ENCODE results near the gene ATP1A3. TPM values are rescaled to one million over a fixed set of nuclear protein-coding genes. Genes with fewer than 3 reads are reported as not detected.
"Not testable (repeated sequence)": the region's sequence is repeated elsewhere in the genome, so short reads cannot be mapped to it uniquely, and the experiment has no call there.

The ATP1A3 gene
- total RNA-seq, 1 experiment from 2014 or later, result not detected

DNA sequence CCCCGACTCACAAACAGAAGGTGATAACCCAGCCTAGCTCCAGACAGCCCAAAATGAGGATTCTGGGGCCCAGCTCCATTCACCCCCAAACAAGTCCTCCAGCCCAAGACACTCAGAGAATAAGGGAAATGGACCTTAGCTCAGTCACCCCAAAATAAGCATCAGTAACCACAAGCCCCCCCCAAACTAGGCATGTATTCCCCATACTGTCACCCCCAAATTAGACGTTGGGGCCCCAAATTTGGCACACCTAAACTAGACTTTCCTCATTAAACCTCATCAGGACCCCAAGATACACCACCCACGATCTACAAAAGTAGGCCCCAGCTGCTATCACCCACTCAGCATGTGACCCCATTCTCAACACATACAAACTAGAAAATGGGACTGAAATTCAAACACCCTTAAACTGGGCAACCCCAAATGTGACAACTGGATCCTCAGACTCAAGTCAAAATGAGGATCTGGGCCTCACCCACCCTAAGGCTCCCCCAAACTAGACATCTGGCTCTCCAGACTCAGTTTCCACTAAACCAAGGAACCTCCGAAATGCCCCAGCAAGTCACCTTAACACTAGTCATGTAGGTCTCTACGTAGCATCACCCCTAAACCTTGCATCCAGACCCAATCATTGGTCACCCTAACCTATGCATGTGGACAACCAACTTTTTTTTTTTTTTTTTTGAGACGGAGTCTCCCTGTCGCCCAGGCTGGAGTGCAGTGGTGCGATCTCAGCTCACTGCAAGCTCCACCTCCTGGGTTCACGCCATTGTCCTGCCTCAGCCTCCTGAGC lies 52.4 kb downstream of the ATP1A3 start:
- DNase-seq, result no peak
- no peak overlapping the region for H3K4me3 ChIP-seq
- H3K27me3 ChIP-seq, result peaks cover 6% of the 10 kb centered on the region; the same call in 1 of the 2 replicates
- no peaks in the 10 kb centered on the region for H3K9me3 ChIP-seq
- no peaks in the 10 kb centered on the region for H3K36me3 ChIP-seq

DNA sequence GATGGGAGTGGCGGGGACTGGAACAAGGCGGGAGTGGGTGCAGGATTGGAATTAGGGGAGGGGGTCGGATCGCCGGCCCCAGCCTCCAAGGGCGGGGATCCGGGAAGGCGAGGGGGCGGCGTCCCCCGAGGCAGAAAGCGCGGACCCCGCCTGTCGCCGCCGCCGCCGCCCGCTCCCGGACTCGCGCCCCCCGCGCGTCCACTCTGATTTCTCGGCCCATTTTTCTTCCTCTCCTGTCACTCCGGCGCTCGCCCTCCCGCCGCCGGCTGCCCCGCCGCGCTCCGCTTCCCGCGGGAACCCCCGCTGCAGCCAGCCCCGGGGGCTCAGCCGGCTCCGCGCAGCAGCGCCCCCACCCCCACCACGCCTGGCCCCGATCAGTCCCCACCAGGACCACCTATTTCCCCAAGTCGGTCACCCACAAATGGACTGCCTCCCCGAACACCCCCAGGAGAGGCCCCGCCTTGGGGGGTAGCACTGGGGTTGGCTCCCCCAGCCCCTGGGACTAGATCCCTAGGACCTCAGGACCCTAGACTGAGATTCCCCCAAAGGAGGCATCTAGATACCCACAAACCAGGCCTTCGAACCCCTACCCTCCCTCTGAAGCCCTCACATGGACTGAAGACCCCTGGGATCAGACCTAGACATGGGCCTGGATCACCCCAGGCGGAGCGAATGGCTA lies 53.2 kb downstream of the ATP1A3 start:
- Histone ChIP-seq H3K4me3 (no peak overlapping the region), H3K9me3 (no peaks in the 10 kb centered on the region), H3K36me3 (no peaks in the 10 kb centered on the region), H3K27me3 (peaks cover 13% of the 10 kb centered on the region)
- no peak for DNase-seq

DNA sequence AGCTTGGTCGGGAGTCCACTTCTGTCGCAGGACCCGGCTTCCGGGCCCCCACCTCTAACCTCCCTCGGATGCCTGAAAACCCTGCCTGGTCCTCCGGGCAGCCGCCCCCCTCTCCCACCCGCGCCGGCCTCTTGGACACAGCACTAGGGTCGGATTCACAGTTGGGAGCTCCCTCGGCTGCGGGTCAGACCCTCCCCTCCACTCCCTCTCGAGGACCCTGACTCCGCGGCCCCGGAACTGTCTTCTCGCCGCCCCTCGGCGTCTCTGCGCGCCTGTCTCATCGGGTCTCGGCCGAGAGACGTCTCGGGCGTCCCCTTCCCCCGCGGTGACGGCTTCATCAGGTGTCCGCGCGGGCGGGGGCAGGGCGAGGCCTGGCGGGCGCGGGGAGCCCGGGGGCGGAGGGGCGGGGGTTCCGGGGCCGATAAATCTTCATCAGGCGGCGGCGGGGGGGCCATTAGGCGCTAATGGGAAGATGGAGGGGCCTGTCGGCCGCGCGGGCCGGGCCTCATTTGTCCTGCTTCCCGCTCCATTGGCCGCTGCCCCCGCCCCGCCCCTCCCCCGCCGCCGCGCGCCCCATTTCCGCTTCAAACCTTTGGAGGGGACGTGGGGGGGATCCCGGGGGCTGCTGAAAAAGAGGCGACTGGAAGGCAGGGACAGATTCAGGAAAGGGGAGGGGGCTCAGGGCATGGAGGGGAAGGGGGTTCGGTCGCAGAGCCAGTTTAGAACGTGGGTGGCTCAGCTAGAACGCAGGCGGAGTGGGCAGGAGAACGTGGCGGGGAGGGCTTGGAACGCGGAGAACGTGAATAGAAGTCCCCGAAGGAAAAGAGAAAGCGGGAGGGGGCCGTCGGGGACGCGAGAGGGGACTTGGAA lies 53.9 kb downstream of the ATP1A3 start:
- H3K27me3 ChIP-seq, result peaks cover 18% of the 10 kb centered on the region
- no peak for DNase-seq

DNA sequence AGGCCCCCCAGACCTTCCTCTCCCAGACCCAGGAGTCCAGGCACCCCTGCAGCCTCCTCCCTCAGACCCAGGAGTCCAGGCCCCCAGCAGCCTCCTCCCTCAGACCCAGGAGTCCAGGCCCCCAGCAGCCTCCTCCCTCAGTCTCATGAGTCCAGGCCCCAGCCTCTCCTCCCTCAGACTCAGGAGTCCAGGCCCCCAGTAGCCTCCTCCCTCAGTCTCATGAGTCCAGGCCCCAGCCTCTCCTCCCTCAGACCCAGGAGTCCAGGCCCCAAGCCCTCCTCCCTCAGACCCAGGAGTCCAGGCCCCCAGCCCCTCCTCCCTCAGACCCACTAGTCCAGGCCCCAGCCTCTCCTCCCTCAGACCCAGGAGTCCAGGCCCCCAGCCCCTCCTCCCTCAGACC lies 54.8 kb downstream of the ATP1A3 start:
- H3K4me3 ChIP-seq, H3K9me3 ChIP-seq, H3K36me3 ChIP-seq, DNase-seq: not testable (repeated sequence)
- peaks cover 24% of the 10 kb centered on the region for H3K27me3 ChIP-seq

More for the DNA sequence above, 53.9 kb downstream of the ATP1A3 start:
- no peak overlapping the region for H3K4me3 ChIP-seq
- H3K36me3 ChIP-seq, result no peaks in the 10 kb centered on the region
- H3K9me3 ChIP-seq, result no peaks in the 10 kb centered on the region

DNA sequence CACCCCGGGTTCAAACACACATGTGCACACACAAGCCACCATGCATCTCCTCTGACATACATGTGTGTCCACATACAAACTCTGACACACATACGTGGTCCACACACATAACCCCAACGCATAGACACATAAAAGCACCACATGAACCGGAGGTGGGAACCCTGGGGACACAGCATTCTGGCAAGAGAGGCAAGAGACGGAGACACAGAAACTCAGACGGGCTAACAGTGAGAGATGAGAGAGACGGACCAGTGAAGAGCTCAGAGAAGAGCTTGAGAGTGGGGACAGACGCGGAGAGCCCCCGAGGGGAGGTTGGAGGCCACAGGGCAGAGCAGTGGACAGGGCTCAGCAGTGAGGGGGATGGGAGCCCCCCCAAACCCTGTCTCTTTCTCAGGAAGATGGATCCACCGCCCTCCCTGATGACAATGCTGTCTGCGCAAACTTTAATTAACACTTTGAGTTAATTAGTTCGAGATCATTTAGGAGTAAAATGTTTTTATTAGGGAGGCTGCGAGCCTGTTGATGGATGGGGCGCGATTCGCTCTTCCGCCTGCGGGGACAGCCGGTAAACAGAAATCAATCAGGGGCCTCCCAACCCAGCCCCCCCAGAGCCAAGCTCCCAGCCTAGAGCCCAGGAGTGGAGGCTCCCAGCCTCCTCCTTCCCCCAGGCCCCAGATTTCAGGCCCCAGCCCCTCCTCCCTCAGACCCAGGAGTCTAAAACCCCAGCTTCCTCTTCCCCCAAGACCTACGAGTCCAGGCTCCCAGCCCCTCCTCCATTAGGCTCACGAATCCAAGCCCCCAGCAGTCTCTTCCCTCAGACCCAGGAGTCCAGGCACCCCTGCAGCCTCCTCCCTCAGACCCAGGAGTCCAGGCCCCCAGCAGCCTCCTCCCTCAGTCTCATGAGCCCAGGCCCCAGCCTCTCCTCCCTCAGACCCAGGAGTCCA lies 56.2 kb downstream of the ATP1A3 start:
- Histone ChIP-seq H3K4me3 (no peak overlapping the region), H3K36me3 (no peaks in the 10 kb centered on the region), H3K9me3 (no peaks in the 10 kb centered on the region), H3K27me3 (peaks cover 37% of the 10 kb centered on the region)
- DNase-seq, result no peak

DNA sequence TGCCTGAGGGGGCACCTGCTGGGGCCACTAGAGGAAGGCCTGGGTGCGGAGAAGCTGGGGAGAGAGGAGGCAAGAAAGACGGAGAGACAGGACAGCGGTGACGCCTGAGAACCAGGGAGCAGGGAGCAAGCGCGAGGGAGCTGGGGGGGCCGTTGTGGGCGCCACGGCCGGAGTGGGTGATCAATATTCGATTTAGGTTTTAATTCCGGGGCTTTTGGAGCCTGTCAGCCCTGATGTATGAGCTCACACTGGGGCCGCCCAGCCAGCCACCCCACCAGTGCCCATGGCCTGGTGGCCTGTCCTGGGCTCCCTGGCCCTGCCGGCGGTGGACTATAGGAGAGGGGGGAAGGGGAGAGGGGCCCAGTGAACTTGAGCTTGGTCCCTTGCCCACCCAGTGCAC lies 57.1 kb downstream of the ATP1A3 start:
- H3K4me3 ChIP-seq, result no peak overlapping the region
- H3K9me3 ChIP-seq, result no peaks in the 10 kb centered on the region
- no peaks in the 10 kb centered on the region for H3K36me3 ChIP-seq
- DNase-seq, result no peak
- peaks cover 39% of the 10 kb centered on the region for H3K27me3 ChIP-seq

DNA sequence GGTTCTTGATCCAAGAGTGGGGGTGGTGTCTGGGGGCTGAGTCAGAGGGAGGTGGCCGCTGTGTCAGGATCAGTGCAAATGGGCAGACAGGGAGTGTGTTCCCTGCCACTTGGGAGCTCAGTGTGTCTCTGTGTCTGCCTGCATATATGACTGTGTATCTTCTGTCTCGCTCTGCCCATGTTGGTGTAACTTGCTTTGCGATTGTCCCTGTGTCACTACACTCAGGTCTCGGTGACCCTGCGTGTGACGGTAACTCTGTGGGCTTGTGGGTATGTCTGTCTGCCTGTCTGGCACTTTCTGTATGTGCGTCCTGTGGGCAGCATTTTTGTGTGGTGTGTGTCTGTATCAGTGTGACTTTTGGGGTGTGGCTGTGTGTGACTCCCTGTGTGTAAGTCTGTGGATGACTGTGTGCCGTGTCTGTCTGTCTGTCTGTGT lies 57.6 kb downstream of the ATP1A3 start:
- Histone ChIP-seq H3K9me3 (no peaks in the 10 kb centered on the region), H3K36me3 (no peaks in the 10 kb centered on the region), H3K27me3 (peaks cover 42% of the 10 kb centered on the region), H3K4me3 (no peak overlapping the region)
- no peak for DNase-seq

DNA sequence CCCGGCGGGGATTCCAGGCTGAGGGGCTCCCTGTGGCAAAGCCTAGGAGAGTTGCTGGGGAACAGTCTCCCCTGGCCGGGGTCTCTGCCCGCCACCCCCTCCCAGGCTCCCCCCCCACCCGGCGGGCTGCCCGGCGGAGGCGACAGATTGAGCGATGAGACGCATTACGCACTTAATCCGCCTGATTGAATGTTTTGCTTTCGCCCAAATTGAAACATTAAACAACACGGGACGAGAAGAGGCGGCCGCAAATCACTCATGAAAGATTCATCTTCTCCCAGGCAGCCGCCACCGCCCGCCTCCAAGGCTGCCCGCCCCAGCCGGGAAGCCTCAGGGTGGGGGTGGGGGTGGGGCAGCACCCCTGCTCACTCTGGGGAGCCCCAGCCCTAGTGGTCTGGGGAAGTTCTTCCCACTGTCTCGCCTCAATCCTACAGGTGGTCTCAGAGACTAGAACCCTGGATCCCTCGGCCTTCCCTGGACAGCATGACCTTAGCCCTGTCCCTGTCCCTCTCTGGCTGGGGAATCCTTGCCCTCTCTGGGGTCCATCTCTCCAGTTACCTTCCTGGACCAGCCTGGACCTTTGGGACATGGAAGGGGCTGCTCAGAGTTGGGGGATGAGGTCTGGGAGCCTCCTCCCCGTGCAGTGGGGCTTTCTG lies 58.1 kb downstream of the ATP1A3 start:
- Histone ChIP-seq H3K36me3 (no peaks in the 10 kb centered on the region), H3K9me3 (no peaks in the 10 kb centered on the region), H3K4me3 (no peak overlapping the region), H3K27me3 (peaks cover 47% of the 10 kb centered on the region)
- no peak for DNase-seq

DNA sequence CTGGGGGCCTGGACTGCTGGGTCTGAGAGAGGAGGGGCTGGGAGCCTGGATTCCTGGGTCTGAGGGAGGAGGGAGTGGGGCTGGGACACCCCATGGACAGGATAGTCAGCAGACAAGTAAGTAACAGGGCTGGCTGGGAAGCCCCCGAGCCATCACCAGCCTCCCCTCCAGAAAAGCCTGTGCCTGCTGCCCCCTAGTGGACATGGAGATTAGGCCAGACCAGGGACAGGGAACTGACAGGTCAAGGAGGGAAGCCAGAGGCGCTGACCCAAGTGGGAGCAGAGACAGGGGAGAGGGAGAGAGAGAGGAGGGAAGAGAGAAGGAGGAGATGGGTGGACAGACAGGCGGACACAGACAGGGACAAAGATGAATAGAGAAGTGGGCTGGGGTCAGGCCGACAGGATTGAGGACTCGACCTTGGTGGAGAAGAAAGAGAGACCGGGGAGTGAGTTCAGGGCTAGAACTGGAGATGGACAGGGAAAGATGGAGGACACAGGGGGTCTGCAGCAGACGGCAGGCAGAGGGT lies 59.1 kb downstream of the ATP1A3 start:
- Histone ChIP-seq H3K36me3 (no peaks in the 10 kb centered on the region), H3K27me3 (peaks cover 55% of the 10 kb centered on the region), H3K9me3 (no peaks in the 10 kb centered on the region), H3K4me3 (no peak overlapping the region)
- DNase-seq, result peak; percentile 64

DNA sequence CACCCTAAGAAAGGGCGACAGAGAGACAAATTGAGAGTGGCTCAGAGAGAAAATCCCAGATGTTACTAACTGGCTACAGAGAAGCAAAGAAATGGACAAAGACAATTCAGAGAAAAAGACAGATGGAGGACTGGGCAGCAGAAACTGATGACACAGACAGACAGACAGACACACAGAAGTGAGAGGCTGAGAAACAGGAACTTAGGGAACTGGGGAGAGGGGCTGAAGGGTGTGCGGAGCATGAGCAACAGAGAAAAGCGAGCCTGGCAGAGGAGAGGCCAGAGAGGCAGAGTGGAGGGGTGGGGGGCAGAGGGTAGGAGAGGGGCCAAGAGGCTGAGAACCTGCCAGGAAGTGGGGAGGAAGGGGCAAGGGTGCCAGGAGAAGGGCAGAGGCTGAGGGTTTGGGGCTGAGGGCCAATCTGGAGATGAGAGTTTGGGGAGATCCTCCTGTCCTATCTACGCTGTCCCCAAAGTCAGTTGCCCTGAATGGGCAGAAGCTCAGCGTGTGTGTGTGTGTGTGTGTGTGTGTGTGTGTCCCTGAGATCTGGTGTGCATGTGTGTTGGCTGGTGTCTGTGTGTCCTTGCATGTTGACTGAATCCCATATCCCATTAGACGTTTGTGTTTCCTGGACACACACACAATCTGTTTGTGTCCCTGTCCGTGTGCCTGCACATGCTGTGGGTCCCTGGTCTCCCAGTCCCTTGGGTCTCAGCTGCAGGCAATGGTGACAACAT lies 60.2 kb downstream of the ATP1A3 start:
- DNase-seq, result no peak
- Histone ChIP-seq H3K27me3 (peaks cover 65% of the 10 kb centered on the region), H3K9me3 (no peaks in the 10 kb centered on the region), H3K4me3 (no peak overlapping the region), H3K36me3 (no peaks in the 10 kb centered on the region)

DNA sequence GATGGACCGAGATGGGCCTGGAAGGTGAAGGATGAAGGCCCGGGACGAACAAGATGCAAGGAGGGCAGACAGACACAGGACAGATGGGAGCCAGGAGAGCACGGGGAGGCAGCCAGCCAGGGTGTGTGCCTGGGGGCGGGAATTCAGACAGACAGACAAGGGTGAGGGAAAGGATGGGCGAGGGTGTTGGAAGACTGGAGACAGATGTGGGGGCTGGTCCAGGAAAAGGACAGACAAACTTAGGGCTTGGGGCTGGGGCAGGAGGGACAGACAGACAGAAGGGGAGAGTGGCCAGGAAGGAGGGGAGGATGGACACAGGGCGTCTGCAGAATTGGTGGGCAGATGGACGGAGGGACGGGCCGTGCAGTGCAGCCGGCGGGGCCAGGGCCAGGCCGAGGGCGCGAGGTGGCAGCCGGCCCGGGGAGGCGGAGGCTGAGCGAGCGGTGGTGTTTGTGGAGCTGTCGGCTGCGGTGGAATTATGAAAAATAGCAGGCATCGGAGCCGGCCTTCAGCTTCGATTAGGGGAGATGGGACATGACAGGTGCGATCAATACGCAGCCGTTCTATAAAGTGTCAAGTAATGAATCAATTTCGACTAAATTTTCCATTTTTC lies 61.2 kb downstream of the ATP1A3 start:
- no peak for DNase-seq
- H3K27me3 ChIP-seq, result peaks cover 68% of the 10 kb centered on the region
- H3K4me3 ChIP-seq, result no peak overlapping the region
- H3K9me3 ChIP-seq, result no peaks in the 10 kb centered on the region
- no peaks in the 10 kb centered on the region for H3K36me3 ChIP-seq

DNA sequence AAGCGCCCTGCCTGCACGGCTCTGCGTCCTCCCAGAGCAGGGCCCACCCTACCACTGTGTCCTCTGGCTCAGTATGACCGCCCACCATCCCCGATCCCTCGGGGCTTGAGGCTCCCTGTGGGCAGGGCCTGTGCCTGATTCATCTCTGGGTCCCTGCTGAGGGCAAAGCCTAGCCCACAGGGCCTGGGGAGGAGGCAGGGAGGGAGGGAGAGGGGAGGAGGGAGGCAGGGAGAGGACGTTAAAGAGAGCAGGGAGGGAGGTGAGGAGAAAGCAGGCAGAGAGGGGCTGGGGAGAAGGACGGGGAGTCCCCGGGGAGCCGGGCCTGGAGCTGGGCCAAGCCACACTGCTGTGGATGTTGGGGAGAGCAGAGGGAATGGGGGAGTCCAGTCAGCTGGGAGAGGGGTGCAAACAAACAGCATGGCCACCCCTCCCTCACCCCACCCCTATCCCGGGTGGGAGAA lies 61.7 kb downstream of the ATP1A3 start:
- Histone ChIP-seq H3K27me3 (peaks cover 70% of the 10 kb centered on the region), H3K9me3 (no peaks in the 10 kb centered on the region), H3K4me3 (no peak overlapping the region), H3K36me3 (no peaks in the 10 kb centered on the region)
- no peak for DNase-seq

DNA sequence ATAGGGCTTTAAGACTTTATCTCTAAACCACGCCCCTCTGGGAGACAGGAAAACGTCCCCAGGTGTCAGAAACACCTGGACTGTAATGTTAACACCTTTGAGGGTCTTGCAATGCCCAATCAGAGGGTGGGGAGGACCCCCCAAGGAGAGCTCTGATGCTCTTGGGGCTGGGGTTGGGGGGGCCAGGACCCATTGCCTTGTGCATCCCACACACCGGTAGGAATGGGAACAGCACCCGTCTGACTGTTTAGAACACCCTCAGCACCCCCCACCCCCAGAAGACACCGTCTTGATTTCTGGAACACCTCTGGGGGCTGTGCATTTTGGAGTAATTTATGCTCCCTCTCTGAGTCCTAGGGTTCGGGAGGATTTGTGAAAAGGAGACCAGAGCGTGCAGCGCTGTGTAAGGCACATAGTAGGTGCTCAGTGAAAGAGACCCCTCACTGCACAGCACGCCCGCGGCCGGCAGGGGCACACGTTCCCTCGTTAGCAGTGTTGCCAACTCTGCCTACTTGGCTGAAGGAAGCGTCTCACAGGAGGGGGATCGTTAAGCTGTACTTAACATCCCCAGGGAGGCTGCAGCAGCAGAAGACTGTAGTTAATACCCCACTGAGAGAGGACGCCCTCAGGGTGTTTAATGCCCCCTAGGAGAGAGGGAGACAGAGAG lies 63.0 kb downstream of the ATP1A3 start:
- H3K36me3 ChIP-seq, result no peaks in the 10 kb centered on the region
- no peak overlapping the region for H3K4me3 ChIP-seq
- DNase-seq, result peak; percentile 30
- no peaks in the 10 kb centered on the region for H3K9me3 ChIP-seq
- peaks cover 71% of the 10 kb centered on the region for H3K27me3 ChIP-seq

DNA sequence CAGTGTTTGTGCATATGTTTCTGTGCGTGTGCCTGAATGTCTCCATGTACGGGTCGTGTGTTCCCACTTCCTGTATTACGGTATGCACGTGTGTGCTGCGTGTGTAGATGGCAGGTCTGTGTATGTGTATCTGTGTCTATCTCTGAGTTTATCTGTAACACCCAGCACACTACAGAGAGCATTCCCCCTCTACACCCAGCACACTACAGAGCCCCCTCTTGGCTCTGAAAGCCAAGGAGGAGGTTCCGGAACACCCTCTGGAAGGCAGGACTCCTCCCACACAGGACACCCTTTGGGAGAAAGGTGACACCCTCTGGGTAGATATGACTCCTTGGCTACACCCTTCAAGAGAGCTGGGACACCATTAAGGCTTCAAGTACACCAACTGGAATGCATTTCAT lies 63.7 kb downstream of the ATP1A3 start:
- no peaks in the 10 kb centered on the region for H3K36me3 ChIP-seq
- H3K9me3 ChIP-seq, result no peaks in the 10 kb centered on the region
- peaks cover 69% of the 10 kb centered on the region for H3K27me3 ChIP-seq
- no peak for DNase-seq
- H3K4me3 ChIP-seq, result no peak overlapping the region
